GM20431 (cell line): Measurements from ENCODE around the gene MED13L.

Experiments used
- in situ Hi-C: fragments of 300-500 bp; cut with MseI, MboI; formaldehyde crosslinking; loops from one replicate; pipeline ENCODE4 v1.15.0; 2020; ENCODE audit warnings: low sequenced_read_pairs; ENCODE audit not compliant: unreplicated experiment

MED13L gene

DNA sequence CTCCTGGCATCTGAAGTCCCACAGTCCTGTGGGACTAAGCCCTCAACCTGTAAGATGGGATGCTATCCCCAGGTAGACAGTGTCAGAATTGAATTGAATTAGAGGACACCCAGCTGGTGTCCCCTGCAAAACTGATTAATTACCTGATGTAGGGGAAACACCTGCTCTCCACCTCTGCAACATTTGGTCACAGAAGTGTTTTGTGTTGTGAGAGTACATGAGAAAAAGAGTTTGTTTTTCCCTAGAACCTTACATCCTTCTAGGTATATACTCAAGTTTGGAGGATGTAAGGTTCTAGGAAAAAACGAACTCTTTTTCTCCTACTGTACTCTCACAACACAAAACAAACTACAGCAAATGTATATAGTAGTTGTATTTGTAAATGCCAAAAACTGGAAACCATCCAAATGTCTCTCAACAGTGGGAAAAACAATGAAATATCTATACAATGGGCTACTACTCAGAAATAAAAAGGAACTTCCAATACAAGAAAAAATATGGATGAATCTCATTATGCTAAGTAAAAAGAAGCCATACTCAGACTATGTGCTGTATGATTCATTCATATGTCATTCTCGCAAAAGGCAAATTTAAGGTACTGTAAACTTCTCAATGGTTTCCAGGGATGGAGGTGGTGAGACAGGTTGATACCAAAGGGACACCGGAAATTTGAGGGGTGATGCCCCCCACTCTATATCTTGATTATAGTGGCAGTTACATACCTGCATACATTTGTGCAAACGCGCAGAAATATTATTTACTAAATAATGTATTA lies 160.7 kb downstream of the MED13L start:
- in situ Hi-C loops = no loop called here

DNA sequence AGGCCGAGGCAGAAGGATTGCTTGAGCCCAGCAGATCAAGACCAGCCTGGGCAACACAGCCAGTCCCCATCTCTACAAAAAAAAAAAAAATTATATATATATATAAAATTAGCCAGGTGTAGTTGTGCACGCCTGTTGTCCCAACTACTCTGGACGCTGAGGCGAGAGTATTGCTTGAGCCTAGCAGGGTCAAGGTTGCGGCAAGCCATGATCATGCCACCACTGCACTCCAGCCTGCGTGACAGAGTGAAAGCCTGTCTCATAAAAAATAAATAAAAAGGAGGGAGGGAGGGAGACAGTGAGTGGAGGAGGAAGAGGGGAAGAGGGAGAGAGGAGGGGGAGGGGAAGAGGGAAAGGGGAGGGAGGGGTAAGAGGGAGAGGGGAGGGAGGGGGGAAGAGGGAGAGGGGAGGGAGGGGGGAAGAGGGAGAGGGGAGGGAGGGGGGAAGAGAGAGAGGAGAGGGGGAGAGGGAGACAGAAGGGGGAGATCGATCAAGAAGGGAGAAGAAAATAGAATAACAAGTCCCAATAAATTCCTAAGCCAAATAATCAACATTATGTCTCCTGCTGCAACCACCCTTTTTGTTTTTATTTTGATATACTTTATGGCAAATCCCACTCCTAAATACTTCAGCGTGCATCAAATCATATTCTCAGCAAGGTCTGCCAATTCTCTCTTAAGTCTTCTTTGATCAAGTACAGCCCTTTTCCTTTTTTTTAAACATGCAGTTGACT lies 163.9 kb downstream of the MED13L start:
- in situ Hi-C loops = no loop called here

DNA sequence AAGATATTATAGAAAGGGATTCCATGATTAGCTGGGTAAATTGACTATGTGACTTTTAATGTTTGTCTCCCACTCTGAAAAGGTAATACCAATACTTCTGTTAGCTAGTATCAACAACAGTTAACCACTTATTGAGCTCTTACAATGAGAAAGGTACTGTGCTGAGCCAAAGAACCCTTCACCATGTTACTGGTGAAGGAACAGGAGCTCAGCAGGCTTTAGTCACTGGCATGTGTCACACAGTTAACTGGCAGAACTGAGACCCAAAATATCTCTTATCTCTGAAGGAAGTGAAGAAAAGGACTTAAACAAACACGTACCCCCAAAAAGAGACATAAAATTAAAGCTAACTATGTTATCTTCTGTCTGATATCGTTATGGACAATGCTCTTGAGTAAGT lies 170.6 kb downstream of the MED13L start:
- in situ Hi-C loops = no loop called here

DNA sequence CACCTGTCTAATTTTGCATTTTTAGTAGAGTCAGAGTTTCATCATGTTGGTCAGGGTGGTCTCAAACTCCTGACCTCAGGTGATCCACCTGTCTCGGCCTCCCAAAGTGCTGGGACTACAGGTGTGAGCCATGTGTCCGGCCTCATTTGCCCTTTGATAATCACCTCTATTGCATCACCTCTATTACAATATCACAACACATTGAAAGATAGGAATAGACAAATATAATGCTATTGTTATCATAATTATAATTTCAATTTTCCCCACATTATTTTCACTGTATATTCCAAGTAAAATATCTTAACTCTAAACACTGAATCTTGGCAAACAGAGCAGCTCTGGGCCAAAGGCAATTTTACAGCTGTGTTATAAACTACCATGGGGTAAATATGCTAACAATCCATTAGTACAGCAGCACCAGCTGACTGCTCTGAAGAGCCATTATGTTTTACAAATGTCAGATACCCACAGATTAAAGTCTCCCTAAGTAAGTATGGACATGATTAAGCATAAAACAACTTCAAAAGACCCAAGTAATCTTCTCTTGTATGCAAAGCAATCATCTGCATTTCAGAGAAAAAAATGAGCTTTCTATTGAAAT lies 173.2 kb downstream of the MED13L start:
- in situ Hi-C loops = no loop called here

DNA sequence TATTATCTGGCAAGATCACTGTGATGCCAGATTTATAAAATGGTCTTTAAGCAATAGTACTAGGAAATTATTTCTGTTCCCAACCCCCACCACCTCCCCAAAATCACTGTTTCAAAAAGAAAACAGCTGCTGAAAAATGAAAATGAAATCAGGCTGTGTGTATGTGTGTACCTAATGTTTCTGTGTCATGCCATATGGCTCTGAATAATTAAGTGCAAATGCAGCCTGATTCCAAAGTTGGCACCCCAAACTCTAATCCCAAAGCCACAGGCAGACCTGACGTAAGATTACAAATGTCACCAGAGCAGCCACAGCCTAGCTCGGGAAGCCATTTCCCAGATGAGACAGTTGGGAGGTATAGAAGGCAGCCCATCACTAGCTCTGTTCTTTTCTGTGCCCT lies 175.5 kb downstream of the MED13L start:
- in situ Hi-C loops = no loop called here

DNA sequence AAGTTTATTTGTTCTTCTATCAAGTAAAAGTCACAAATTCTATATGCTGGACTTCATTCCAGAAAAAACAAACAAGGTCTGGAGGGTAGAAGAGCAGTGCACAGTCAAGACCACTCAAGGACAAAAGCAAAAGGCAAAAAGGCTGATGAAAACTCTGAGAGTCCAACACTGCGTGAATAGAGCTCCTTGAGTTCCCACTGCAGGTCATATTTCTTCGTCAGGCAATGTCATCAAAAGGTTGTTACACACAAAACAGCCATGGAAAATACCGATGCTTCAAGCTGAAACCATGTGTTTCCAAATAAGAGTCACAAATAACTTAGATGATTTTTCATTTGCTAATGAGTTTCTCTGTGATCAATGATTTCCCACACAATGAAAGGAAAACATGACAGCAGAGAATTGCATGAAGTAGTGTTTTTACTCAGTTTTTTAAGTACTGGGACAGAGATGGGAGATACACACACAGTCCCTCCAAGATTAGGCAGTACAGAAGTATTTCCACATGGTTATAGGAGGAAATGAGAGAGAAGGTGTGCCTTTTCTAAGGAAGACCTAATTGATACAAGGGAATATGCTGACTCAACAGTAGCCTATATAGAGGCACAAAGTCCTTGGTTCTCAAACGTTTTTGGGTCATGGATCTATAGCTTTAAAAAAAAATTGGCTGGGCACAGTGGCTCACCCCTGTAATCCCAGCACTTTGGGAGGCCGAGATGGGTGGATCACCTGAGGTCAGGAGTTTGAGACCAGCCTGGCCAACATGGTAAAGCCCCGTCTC lies 177.7 kb downstream of the MED13L start:
- in situ Hi-C loops = no loop called here

DNA sequence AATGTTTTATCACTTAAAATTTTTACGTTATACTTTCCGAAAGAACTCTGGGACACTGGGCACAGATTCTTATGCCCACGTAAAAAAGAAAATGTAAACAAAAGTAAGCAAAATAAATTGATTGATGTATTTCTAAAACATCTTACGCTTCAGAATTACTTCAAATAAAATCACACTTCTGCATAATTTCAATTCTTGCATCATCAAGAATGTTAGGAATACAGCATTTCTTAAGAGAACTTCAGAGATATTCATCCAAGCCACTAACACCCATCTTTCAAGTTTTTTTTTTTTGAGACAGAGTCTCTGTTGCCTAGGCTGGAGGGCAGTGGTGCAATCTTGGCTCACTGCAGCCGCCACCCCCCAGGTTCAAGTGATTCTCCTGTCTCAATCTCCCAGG lies 180.6 kb downstream of the MED13L start:
- in situ Hi-C loops = no loop called here

DNA sequence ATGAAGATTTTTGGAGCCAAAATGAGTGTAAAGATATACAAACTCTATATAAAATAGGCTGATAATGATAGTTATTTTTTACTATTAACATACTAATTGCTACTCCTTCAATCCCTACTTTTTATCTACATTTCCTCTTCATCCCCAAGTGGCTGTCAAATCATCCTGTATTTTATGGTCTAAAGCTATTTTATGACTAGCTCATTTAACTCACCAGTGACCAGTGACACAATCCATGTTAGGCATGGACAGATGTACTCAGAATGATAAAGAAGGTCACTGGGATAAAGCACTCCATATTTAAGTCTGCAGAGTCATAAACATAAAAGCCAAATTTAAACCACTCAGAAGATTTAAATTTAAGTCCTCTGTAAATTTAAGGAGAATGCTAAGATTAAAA lies 183.0 kb downstream of the MED13L start:
- in situ Hi-C loops = no loop called here

DNA sequence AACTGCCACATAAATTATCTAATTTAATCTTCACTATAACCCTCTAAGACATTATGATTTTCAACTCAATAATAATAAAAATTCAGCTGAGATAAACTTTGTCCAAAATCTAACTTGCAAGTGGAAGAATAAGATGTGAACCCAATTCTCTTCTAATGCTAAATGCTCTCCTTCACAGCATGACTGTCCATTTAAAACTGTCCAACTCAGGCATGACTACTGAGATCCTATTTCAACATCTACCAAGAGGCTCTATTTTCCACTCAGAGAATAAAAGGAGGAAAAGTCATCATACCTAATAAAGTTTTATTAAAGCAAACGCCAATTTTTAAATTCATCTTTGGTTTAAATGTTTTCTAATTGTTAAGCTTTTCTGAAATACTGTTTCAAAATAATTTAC lies 183.6 kb downstream of the MED13L start:
- in situ Hi-C loops = no loop called here

DNA sequence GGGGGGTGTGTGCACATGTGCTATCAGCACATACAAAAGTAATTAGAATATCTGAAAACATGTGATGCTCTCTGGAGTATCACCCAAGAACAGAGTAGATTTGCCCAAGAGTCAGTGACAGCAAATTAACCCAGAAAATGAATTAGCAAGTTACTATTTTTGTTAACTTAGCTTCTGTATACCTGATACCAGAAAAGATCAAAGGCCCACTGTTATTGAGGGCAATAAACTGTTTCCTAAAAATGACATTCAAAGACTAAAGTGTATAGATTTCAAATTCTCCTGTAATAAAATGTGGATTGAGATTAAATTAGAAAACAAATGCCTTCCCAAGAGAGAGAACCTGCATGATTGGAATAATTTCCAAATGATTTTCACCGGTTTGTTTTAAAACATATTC lies 184.7 kb downstream of the MED13L start:
- in situ Hi-C loops = no loop called here

DNA sequence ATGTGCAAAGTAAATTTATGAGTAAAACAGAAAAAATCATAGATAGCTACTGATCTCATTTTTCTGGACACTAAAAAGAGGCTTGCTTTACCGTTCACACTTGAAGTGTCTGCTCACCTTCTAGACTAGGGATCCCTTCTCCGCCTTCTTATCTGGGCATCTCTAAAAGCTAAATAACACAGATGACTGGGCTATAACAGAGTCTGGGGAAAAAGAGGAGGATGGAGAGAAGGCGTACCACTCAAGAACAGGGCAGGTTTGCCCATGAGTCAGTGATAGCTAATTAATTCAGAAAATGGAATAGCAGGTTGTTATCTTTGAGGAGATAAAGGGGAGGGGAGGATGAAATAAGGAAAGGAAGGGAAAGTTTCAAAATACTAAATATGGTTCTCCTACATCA lies 185.3 kb downstream of the MED13L start:
- in situ Hi-C loops = no loop called here

DNA sequence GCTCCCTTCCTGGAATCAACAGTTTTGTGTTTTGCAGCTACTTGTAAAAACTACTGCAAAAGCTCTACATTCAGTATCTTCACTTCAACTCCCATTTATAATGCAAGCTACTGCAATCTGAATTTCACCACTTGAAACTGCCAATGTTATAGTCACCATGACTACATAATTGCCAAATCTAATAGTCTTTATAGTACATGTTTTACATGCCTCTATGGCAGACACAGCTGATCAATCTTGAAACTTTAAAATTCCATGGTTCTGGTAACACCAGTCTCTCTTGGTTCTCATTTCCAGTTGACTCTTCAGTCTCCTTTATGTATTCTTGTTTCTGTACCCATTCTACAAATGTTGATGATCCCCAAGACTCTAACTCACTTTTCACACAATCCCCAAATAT lies 185.9 kb downstream of the MED13L start:
- in situ Hi-C loops = no loop called here

DNA sequence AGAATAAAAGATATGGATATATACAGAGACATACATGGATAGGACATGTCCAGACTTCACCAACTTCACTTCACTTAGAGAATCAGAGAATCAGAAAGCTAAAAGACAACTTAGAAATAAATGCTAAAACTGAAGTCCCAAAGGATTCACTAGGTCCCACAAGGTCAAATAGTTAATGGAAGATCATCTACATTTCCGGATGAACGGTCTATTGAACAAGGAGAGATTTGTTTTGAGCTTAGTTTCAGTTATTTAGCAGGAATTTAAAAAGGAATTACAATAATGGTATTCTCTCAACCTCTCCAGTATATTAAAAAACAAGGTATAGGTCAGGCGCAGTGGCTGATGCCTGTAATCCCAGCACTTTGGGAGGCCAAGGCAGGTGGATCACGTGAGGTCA lies 187.0 kb downstream of the MED13L start:
- in situ Hi-C loops = no loop called here

DNA sequence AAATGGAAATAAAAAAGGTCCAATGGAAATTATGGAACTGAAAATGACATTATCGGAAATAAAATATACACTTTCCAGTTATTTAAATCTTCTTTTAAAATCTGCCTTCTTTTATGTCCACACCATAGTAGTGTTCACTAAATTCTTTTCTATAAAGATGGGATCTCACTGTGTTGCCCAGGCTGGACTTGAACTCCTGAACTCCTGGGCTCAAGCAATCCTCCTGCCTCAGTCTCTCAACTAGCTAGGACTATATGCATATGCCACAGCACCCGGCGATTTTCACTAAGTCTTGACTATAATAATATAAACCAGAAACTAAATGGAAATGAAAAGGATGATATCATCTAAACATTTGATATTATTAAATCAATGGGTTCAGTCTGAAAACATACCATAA lies 188.4 kb downstream of the MED13L start:
- in situ Hi-C loops = no loop called here

DNA sequence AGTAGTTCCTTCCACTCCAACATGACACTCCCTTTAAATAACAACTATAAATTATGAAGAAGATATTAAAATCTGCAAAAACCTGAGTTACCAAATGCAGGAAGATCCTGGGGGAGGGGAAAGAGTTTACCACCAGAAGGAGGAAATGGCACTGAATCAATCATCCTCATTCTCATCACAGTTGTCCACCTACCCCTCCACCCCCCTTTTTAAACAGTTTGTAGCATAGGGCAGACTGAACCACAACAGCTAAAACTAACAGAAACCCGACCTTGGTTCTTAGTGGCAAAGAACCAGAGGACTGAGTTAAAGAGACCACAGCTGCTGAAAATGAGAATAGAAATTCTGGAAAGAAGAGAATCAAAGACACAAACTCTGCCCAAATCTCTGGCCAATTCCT lies 189.5 kb downstream of the MED13L start:
- in situ Hi-C loops = no loop called here

DNA sequence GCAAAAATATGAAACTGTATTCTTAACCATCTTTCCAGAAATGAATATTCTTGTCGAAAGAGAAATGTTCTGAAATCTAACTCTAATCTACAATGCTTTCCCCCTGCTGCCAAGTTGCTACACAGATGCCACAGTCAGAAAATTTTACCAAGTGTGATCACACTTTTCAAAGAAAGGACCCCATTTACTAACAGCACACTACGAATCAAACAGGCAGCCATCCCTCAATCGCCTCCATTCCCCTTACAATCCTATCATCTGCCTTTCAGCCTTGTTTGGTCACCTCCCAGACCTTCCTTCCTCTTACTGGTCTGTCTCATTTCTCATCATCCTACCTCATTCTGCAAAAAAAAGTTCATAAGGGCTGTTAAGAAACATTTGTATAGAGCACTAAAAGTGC lies 190.1 kb downstream of the MED13L start:
- in situ Hi-C loops = no loop called here

DNA sequence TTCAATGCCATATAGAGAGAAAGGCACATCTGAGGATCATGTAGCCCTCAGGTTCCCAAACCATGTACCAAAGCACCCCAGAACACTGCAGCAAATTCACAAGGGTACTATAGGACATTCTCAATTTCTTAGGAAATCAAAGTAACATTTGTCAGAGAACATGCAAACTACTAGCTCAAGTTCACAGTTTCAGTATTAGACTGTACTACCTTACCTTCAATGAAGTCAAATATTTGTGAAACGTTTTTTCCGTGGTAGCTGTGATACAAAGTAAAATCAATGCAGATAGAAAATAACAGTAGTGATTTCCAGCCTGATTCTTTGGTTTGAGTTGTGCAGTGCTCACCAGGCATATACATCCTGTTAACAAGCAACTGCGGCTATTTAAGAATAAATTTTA lies 197.1 kb downstream of the MED13L start:
- in situ Hi-C loops = no loop called here

DNA sequence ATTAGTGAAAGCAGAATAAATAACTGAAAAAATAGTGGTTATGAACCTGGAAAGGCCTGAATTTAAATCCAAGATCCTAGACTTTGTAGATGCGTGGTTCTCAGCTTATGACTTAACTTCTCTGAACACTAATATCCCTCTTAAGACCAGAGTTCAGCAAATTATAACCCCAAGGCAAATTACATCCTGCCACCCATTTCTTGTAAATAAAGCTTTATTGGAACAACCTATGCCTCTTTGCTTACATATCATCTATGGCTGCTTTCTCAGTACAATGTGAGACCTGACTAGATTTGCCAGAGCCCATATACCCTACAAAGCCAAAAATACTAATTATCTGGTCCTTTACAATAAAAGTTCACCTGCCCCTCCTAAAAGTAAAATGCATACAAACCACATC lies 199.1 kb downstream of the MED13L start:
- in situ Hi-C loops = no loop called here

DNA sequence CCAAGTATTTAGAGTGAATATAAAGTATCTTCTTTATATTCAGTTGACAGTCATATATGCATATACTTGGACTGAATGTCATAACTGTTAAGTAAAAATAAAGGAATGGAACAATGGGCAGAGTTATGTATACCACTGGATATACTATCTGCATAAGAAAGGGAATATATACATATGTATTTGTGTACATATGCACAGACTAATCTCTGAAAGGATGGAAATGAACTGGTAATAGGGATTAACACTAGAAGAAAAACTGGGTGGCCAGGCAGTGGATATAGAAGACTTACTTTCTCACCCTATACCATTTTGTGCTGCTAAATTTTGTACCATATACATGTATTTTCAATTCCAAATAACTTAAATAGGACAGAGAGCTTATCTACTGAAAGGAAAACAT lies 200.1 kb downstream of the MED13L start:
- in situ Hi-C loops = no loop called here

DNA sequence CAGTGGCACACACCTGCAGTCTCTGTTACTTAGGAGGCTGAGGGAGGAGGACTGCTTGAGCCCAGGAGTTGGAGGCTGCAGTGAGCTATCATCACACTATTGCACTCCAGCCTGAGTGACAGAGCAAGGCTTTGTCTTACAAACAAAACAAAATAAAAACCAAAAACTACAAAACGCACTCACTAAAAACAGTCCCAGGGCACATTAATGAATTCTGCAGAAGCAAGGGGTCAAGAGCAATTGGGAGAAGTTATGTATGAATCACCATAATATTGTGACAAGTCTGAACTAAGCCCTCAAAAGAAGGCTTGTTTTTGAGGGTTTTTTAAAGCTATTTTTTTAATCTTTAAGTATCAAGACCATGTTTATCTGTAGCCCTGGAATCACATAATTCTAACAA lies 201.1 kb downstream of the MED13L start:
- in situ Hi-C loops = no loop called here

DNA sequence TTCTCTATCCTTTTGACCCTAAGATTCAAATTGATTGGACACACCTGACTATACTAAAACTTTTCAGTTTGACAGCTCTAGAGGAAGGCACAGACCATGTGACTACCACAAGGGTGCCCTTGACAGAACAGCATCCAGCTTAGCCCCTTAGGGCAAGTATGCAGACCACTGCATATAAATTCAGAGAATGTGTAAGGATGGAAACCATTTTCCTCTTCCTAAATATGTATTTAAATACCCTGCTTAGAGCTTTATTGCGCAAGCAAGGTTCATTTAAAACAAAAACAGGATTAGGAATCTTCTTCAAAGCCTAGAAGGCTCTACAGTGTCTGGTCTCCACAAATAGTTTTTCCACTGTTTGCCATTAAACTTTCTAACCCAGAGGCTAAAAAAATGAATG lies 202.8 kb downstream of the MED13L start:
- in situ Hi-C loops = no loop called here
